ENCODE measurements around the gene PLA2G4C. TPM values are rescaled to one million over a fixed set of nuclear protein-coding genes. Genes with fewer than 3 reads are reported as not detected.
"Not testable (repeated sequence)": the region's sequence is repeated elsewhere in the genome, so short reads cannot be mapped to it uniquely, and the experiment has no call there.

PLA2G4C gene
- total and polyA plus RNA-seq, 2 of the 8 experiments (the other 6 are each of a cell fraction or from before 2014, with no cell fraction given) = 14.9 to 20.5 TPM

DNA sequence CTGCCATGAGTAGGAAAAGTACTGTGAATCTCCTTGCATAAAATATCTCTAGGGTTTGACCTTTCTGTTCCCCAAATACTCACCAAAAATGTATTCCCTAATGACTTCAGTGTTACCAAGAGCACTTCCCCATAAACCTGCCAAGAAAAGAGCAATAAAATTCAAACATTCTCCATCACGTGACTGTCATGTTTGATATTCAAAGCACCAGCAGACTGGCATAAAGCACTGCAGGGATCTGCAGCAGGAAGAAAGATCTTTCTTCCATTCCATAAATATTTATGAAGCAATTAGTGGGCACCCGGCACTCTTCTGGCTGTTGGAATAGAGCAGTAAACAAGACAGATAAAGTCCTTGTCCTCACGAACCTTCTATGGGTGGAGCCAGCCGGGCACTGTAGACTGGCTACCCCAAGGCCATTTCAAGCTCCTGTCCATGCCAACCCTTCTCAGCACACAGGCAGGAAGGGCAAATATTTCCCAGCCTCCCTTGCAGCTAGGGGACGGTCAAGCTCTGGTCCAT is 20.3 kb downstream of the PLA2G4C start:
- Histone ChIP-seq H3K4ac (replicated peaks; ENCODE audit: insufficient read length, low read depth, low read length) (no peak overlapping the region), H3K4me2 (ENCODE audit: insufficient read depth in 1 of 2, low read depth in 2 of 2, low read length in 2 of 2) (no peak overlapping the region), H3K79me2 (ENCODE audit: control insufficient read depth in 1 of 2, insufficient read depth in 2 of 2, low read length in 2 of 2) (no peaks in the 10 kb centered on the region), H4K91ac (replicated peaks; ENCODE audit: insufficient read length, low read length) (no peak overlapping the region), H3K23ac (ENCODE audit: insufficient read length) (no peak overlapping the region), H4K20me1 (replicated peaks in 1 of 2; ENCODE audit: control insufficient read depth in 1 of 2, insufficient read depth in 2 of 2, low read length in 2 of 2) (no peaks in the 10 kb centered on the region), H3K23me2 (ENCODE audit: low read depth, low read length) (no peaks in the 10 kb centered on the region), H3K79me1 (ENCODE audit: low read depth, low read length) (no peaks in the 10 kb centered on the region), H3K27ac (ENCODE audit: low read depth, low read length) (no peak overlapping the region), H2BK12ac (ENCODE audit: low read depth, low read length) (no peak overlapping the region), H3K27me3 (replicated peaks in 1 of 4; ENCODE audit: control insufficient read depth in 3 of 4, extremely low read depth in 1 of 4, insufficient read depth in 3 of 4, low read length in 3 of 4) (no peaks in the 10 kb centered on the region; a peak in 2 of 7 replicates), H3K4me3 (ENCODE audit: extremely low read depth in 1 of 4, insufficient read depth in 2 of 4, low read depth in 3 of 4, low read length in 4 of 4) (no peak overlapping the region), H3K4me1 (replicated peaks in 1 of 4; ENCODE audit: control insufficient read depth in 3 of 4, insufficient read depth in 4 of 4, low read length in 3 of 4) (no peaks in the 10 kb centered on the region; a peak in 1 of 7 replicates), H3K9me3 (ENCODE audit: insufficient read depth in 2 of 2, low read depth in 1 of 2, low read length in 1 of 2) (peaks cover 0 to 1% of the 10 kb centered on the region in 2 experiments; a peak in 1 of 4 replicates), H3K18ac (ENCODE audit: extremely low read depth, low read length) (no peak overlapping the region), H2BK5ac (ENCODE audit: low read depth, low read length) (no peak overlapping the region), H3K9ac (replicated peaks in 1 of 4; ENCODE audit: extremely low read depth in 1 of 4, low read depth in 3 of 4, low read length in 3 of 4) (no peak overlapping the region), H2AK5ac (ENCODE audit: low read depth, low read length) (no peak overlapping the region), H2BK120ac (replicated peaks; ENCODE audit: low read depth, low read length) (no peak overlapping the region), H2BK20ac (ENCODE audit: low read length) (no peak overlapping the region), H2BK15ac (ENCODE audit: low read length) (no peak overlapping the region), H4K5ac (ENCODE audit: insufficient read length, low read depth, low read length) (no peak overlapping the region), H2AFZ (ENCODE audit: low read length) (no peak overlapping the region), H3K56ac (replicated peaks; ENCODE audit: insufficient read length, low read depth, low read length) (no peak overlapping the region), H3K36me3 (ENCODE audit: control insufficient read depth in 2 of 4, insufficient read depth in 4 of 4, low read length in 3 of 4) (no peaks in the 10 kb centered on the region), H4K8ac (ENCODE audit: extremely low read depth, insufficient read depth, low read length) (no peak overlapping the region), H3K14ac (ENCODE audit: insufficient read length) (no peak overlapping the region)
- ChIA-PET POLR2A (ENCODE audit: partially characterized antibody) (no interaction called here), CTCF (ENCODE audit: partially characterized antibody) (interaction anchor here (0.5 to 1.9 kb wide), 5 partner anchors 12 to 126 kb away, joined by 3 to 9 read pairs (median 6); no protein-coding TSS in a partner anchor)
- WGBS, 2 experiments (ENCODE audit: extremely low coverage in 1 of 2, insufficient coverage in 1 of 2, insufficient read length in 1 of 2, insufficient replicate concordance in 2 of 2, low coverage in 1 of 2, low lambda C conversion rate in 2 of 2, missing lambda C conversion rate in 1 of 2) = 85% methylated on average over 3 of the region's 5 CpGs; no CpG with 5 or more reads in 1 of the 2 experiments
- TF ChIP-seq POLR2A (IDR thresholded peaks at IDR 0.05; ENCODE audit: control extremely low read depth in 1 of 2, low read depth in 2 of 2, low read length in 2 of 2) = no peak
- DNase-seq (ENCODE audit: low read depth in 1 of 2, low spot score in 2 of 2) (no peak), FAIRE-seq (no peak)

DNA sequence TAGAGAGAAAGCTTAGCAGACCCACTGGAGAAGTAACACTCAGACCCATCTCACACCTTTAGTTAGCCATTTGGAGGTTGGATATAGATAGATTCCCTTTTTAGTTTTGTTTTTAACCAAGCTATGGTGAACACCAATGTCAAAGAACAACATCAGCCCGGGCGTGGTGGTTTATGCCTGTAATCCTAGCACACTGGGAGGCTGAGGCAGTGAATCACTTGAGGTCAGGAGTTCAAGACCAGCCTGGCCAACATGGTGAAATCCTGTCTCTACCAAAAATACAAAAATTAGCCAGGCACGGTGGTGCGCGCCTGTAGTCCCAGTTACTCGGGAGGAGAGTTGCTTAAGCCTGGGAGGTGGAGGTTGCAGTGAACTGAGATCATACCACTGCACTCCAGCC is 21.6 kb downstream of the PLA2G4C start:
- H2BK120ac ChIP-seq (replicated peaks; ENCODE audit: low read depth, low read length); H3K79me1 ChIP-seq (ENCODE audit: low read depth, low read length); H3K23me2 ChIP-seq (ENCODE audit: low read depth, low read length); H3K36me3 ChIP-seq (ENCODE audit: control insufficient read depth in 2 of 4, insufficient read depth in 4 of 4, low read length in 3 of 4); H3K9ac ChIP-seq (replicated peaks in 1 of 4; ENCODE audit: extremely low read depth in 1 of 4, low read depth in 3 of 4, low read length in 3 of 4); H3K9me3 ChIP-seq (ENCODE audit: insufficient read depth in 2 of 2, low read depth in 1 of 2, low read length in 1 of 2); H3K4me1 ChIP-seq (replicated peaks in 1 of 4; ENCODE audit: control insufficient read depth in 3 of 4, insufficient read depth in 4 of 4, low read length in 3 of 4); H2AFZ ChIP-seq (ENCODE audit: low read length); H3K4me3 ChIP-seq (ENCODE audit: extremely low read depth in 1 of 4, insufficient read depth in 2 of 4, low read depth in 3 of 4, low read length in 4 of 4); H3K56ac ChIP-seq (replicated peaks; ENCODE audit: insufficient read length, low read depth, low read length); H4K91ac ChIP-seq (replicated peaks; ENCODE audit: insufficient read length, low read length); H3K23ac ChIP-seq (ENCODE audit: insufficient read length); H2BK20ac ChIP-seq (ENCODE audit: low read length); H3K4me2 ChIP-seq (ENCODE audit: insufficient read depth in 1 of 2, low read depth in 2 of 2, low read length in 2 of 2); H2AK5ac ChIP-seq (ENCODE audit: low read depth, low read length); H4K8ac ChIP-seq (ENCODE audit: extremely low read depth, insufficient read depth, low read length); H4K20me1 ChIP-seq (replicated peaks in 1 of 2; ENCODE audit: control insufficient read depth in 1 of 2, insufficient read depth in 2 of 2, low read length in 2 of 2); H3K18ac ChIP-seq (ENCODE audit: extremely low read depth, low read length); H3K79me2 ChIP-seq (ENCODE audit: control insufficient read depth in 1 of 2, insufficient read depth in 2 of 2, low read length in 2 of 2); FAIRE-seq; H3K27me3 ChIP-seq (replicated peaks in 1 of 4; ENCODE audit: control insufficient read depth in 3 of 4, extremely low read depth in 1 of 4, insufficient read depth in 3 of 4, low read length in 3 of 4); H3K27ac ChIP-seq (ENCODE audit: low read depth, low read length); POLR2A ChIA-PET (ENCODE audit: partially characterized antibody); H3K14ac ChIP-seq (ENCODE audit: insufficient read length); H4K5ac ChIP-seq (ENCODE audit: insufficient read length, low read depth, low read length); H2BK15ac ChIP-seq (ENCODE audit: low read length); H2BK12ac ChIP-seq (ENCODE audit: low read depth, low read length); H2BK5ac ChIP-seq (ENCODE audit: low read depth, low read length); DNase-seq (ENCODE audit: low read depth in 1 of 2, low spot score in 2 of 2); H3K4ac ChIP-seq (replicated peaks; ENCODE audit: insufficient read length, low read depth, low read length): not testable (repeated sequence)
- CTCF ChIA-PET (ENCODE audit: partially characterized antibody) = interaction anchor here (0.6 to 1.8 kb wide), 3 partner anchors 59 to 1727 kb away, joined by 3 to 6 read pairs (median 4); no protein-coding TSS in a partner anchor
- 88% methylated on average over 6 of the region's 6 CpGs; no CpG with 5 or more reads in 1 of the 2 experiments for WGBS, 2 experiments (ENCODE audit: extremely low coverage in 1 of 2, insufficient coverage in 1 of 2, insufficient read length in 1 of 2, insufficient replicate concordance in 2 of 2, low coverage in 1 of 2, low lambda C conversion rate in 2 of 2, missing lambda C conversion rate in 1 of 2)
